ENCODE measurements around the gene ATP8A2.

- no peak for TF ChIP-seq POLR2AphosphoS5 (IDR thresholded peaks at IDR 0.05)
- no peak for TF ChIP-seq CTCF (IDR thresholded peaks at IDR 0.05)
- TF ChIP-seq POLR2A (IDR thresholded peaks at IDR 0.05): no peak
- no peak for TF ChIP-seq EP300 (IDR thresholded peaks at IDR 0.05)
These were observed 568.4 kb downstream of the ATP8A2 start for GRCh38 chr13:25939961-25940687.
